Stimulated activated memory B cell treated with anti-CD40 and anti-IgM and Interleukin-4, amounts not matched to agents 10 μg/mL and 1 μg/mL and 100 μg/mL, for 72 hours (primary cell): ENCODE data around the gene PTPN18.
"Not testable (repeated sequence)": the region's sequence is repeated elsewhere in the genome, so short reads cannot be mapped to it uniquely, and the experiment has no call there.

ENCODE experiments used
- ATAC-seq: fragments of 150-1000 bp; cut with Tn5 transposase; 2 replicates; pipeline ENCODE4 v1.10.0; 2021
- H3K27ac Mint-ChIP-seq: one replicate; pipeline ENCODE4 v1.8.0; 2022; ENCODE audit warnings: mild to moderate bottlenecking, mixed read lengths
- H3K27me3 Mint-ChIP-seq: one replicate; pipeline ENCODE4 v1.8.0; 2022; ENCODE audit warnings: mixed read lengths
- H3K36me3 Mint-ChIP-seq: one replicate; pipeline ENCODE4 v1.8.0; 2022; ENCODE audit warnings: mixed read lengths
- H3K4me1 Mint-ChIP-seq: one replicate; pipeline ENCODE4 v1.8.0; 2022; ENCODE audit warnings: mixed read lengths
- H3K4me3 Mint-ChIP-seq: one replicate; pipeline ENCODE4 v1.8.0; 2022; ENCODE audit warnings: mild to moderate bottlenecking, moderate library complexity, mixed read lengths
- H3K9me3 Mint-ChIP-seq: one replicate; pipeline ENCODE4 v1.8.0; 2022; ENCODE audit warnings: mixed read lengths

Gene PTPN18

GRCh38 chr2:130393318-130393910 lies 37.6 kb downstream of the PTPN18 start:
- no peaks in the 10 kb centered on the region for H3K27me3 Mint-ChIP-seq
- no peak overlapping the region for H3K4me3 Mint-ChIP-seq

GRCh38 chr2:130406280-130406679 lies 50.4 kb downstream of the PTPN18 start:
- not testable (repeated sequence) for H3K4me3 Mint-ChIP-seq, H3K27ac Mint-ChIP-seq, H3K36me3 Mint-ChIP-seq, ATAC-seq, H3K4me1 Mint-ChIP-seq, H3K9me3 Mint-ChIP-seq, H3K27me3 Mint-ChIP-seq

More at GRCh38 chr2:130393318-130393910, 37.6 kb downstream of the PTPN18 start:
- H3K4me1 Mint-ChIP-seq: peaks cover 32% of the 10 kb centered on the region
- no peak for ATAC-seq
- H3K27ac Mint-ChIP-seq: no peak overlapping the region
- peaks cover 6% of the 10 kb centered on the region for H3K36me3 Mint-ChIP-seq
- no peaks in the 10 kb centered on the region for H3K9me3 Mint-ChIP-seq

DNA sequence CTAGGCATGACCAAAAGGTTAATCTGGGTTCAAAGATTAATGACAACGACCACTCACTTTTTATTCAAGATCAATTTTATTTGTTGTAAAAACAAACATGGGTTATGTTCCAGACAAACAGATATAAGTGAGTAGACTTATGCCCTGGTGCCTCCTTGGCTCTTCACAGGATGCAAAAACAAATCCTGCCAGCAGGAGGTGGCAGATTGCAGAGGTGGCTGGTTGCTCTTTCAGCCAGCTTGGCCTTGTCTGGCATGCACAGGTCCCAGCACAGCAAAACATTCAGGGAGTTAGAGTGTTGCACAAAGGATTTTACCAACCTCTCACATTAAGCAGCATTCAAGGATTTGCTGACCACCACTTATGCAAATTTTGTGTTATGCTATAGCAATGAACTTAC lies 60.8 kb downstream of the PTPN18 start:
- not testable (repeated sequence) for H3K9me3 Mint-ChIP-seq, H3K4me3 Mint-ChIP-seq, H3K4me1 Mint-ChIP-seq, ATAC-seq, H3K27me3 Mint-ChIP-seq, H3K36me3 Mint-ChIP-seq, H3K27ac Mint-ChIP-seq

DNA sequence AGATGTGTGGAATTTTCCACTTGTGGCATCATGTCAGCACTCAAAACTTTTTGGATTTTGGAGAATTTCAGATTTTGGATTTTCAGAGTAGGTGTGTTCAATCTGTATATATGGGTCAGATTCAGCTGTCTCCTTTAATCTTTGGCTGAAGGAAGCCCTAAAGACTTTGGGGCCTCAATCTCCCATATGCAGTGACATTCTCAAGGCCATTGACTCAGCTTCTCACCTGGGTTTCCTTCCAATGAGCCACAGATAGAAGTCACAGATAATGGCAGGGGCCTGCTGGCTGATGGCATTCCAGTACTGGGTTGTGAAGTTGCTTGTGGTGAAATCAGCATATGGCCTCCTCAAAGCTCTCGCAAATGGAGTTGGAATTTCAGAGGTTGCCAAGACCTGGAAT lies 63.0 kb downstream of the PTPN18 start:
- not testable (repeated sequence) for H3K27ac Mint-ChIP-seq, H3K4me3 Mint-ChIP-seq, H3K36me3 Mint-ChIP-seq, H3K27me3 Mint-ChIP-seq, ATAC-seq, H3K9me3 Mint-ChIP-seq, H3K4me1 Mint-ChIP-seq
